Pulmonary artery endothelial cell (primary cell): ENCODE measurements around the gene FPR1. TPM values are rescaled to one million over a fixed set of nuclear protein-coding genes. Genes with fewer than 3 reads are reported as not detected.
A peak's percentile ranks its signal among the peaks of the same experiment; 100 is the strongest.

Source experiments
- DNase-seq: peaks from one replicate; pipeline ENCODE4 v3.0.0-alpha.2; 2011; ENCODE audit warnings: low read depth, low spot score
- total RNA-seq: library from RNA; depleted of rRNA; stranded (reverse); fragments of >200 nt; gene quantifications from 2 replicates; pipeline ENCODE4 v1.2.3, GENCODE V29; 2014

The FPR1 gene
- total RNA-seq, 1 donor from 2014 or later: not detected

DNA sequence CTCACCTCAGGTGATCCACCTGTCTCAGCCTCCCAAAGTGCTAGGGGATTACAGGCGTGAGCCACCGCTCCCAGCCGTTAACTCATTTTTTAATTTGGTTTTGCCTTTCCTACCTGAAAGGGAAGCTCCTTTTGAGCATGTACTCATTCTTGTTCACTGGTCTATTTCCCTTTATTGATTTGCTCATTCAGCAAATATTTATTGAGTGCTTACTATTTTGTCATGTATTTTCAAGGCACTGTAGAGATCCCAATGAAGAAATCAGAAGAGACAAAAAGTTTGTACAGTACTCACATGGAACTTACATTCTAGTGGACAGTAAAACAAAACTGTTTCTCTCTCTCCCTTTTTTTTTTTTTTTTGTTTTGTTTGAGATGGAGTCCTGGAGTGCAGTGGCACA is 44.8 kb downstream of the FPR1 start:
- DNase-seq: no peak

DNA sequence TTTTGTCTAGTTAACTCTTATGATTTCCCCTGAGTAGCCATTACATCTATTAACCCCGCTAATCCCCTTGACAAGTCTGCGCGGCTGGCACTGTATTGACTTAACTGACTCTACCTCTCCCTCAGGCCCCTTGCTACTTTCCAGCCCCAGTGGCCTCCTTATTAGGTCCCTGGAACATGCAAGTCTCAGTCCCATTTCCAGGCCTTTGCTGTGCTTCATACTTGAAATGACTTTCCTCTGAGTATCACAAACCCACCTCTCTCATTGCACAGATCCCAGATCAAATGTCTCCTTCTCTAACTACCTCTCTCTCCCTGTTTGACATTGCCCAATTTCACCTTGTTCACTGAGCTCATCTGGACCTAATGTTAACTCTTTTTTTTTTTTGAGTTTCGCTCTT is 45.4 kb downstream of the FPR1 start:
- DNase-seq: no peak

DNA sequence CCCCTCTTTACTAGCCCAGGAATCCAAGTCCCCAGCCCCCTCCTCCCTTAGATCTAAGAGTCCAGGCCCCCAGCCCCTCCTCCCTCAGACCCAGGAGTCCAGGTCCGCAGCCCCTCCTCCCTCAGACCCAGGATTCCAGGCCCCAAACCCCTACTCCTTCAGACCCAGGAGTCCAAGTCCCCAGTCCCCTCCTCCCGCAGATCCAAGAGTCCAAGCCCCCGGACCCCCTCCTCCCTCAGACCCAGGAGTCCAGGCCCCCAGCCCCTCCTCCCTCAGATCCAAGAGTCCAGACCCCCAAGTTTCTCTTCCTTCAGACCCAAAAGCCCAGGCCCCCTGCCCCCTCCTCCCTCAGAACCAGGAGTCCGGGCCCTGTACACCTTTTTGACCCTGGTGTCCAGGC is 47.1 kb downstream of the FPR1 start:
- no peak for DNase-seq

DNA sequence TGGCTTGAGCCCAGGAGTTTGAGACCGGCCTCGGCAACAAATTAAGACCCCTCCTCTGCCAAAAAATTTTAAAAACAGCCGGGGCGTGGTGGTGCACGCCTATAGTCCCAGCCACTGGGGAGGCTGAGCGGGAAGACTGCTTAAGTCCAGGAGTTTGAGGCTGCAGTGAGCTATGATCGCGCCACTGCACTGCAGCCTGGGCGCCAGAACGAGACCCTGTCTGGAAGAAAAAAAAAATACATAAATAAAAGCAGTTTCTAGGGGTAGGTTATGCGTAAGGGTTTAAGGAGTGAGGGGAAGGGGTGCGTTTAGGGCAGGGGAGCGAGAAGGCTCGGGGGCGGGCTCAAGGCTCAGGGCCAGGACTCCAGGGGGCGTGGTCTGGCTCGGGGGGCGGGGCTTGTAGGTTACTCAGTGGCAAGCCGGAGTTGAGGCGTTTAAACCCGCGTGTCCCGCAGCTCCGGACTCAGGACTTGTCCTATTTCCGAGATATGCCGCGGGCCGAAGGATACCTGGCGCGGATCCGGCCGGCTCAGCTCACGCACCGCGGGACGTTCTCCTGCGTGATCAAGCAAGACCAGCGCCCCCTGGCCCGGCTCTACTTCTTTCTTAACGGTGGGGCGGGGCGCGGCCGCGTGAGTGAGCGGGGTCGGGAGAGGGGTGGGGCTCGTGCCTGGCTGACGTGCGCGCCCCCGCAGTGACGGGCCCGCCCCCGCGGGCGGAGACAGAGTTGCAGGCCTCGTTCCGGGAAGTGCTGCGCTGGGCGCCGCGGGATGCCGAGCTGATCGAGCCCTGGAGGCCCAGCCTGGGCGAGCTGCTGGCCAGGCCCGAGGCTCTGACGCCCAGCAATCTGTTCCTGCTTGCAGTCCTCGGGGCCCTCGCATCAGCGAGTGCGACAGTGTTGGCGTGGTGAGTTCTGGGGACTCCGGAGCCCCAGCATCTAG is 47.8 kb downstream of the FPR1 start:
- peak; percentile 63 for DNase-seq

DNA sequence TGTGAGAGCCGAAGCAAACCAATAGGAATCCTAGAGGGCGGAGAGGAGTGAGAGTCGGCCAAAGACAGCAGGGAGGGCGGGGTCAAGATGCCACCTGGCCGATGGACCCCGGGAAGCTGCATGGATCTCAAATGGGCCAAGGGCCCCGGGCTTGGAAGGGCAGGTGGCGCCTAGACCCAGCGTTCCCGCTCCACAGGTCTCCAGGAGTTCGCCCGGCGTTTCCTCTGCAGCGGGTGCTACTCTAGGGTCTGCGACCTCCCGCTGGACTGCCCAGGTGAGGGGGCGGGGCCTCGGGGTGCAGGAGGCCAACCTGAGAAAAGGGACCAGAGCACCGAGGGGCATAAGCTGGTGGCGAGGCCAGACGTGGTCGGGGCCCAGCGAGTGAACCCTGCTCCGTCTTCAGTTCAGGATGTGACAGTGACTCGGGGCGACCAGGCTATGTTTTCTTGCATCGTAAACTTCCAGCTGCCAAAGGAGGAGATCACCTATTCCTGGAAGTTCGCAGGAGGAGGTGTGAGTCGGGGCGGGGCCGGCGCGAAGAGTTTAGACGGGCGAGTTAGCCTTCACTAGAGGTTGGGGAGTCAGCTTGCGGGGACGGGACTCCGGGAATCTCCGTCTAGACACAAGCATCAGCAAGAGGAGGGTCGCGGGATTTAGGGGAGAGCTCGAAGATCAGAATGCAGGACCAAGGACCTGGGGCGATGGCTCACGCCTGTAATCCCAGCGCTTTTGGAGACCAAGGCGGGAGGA is 48.7 kb downstream of the FPR1 start:
- no peak for DNase-seq

DNA sequence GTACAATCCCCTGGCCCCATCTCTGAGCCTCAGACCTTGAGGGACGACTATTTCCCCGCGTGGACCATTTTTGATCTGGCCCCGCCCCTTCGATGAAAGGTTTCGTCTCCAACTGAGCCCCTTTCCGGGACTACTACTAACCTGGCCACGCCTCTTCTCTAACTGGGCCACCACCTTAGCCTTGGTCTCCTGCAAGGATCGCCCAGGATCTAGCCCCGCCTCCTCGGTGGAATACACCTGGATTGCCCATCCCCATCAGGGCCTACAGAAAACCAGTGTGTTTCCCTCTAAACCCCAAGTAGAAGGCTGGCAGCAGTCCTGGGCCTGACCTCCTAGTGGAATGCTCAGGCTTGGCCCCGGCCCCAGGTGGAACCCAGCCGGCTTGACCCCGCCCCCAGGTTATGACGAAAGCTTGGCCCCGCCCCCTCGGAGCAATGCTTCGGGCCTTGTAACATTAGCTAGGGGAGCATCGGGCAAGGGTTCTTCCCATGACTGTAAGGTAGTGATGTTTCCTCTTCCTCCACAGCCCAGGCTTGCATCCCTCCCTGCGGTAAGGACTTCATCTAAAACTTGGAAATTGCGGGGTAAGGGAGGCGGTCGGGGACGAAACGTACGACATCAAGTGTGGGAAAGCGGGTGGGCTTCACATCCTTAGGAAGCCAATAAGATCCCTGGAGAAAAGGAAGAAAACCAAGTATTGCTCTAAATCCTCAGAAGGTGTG is 49.4 kb downstream of the FPR1 start:
- no peak for DNase-seq

DNA sequence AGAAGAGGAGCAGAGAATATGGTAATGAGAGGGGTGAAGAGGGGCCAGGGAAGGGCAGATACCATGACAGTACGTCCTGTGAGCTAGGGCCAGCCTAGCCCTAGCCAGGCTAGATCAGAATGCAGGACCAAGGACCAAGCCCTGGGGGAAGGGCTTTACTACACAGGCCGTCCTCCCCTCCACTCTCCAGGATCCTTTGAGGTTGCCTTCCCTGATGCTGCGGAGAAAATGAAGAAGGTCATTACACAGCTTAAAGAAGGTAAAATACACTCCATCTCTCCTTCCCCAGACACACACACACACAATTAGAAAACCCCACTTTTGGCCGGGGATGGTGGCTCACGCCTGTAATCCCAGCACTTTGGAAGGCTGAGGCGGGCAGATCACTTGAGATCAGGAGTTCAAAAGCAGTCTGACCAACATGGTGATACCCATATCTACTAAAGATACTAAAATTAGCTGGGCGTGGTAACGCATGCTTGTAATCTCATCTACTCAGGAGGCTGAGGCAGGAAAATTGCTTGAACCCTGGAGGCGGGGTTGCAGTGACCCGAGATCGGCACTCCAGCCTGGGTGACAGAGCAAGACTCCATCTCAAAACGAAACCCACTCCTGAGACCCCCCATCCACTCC is 50.1 kb downstream of the FPR1 start:
- DNase-seq: no peak

DNA sequence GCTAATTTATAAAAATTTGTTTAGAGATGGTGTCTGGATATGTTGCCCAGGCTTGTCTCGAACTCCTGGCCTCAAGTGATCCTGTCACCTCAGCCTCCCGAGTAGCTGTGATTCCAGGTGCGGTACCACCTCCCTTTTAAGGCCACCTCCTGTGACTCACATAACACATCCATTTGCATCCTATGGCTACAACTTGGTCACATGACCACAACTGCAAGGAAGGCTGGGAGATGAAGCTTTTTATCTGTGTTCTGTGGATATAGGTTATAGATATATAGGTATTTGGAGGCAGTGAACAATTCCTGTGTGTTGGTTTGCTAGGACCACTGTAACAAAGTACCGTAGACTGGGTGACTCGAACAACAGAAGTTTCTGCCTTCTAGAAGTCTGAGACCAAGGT is 52.5 kb downstream of the FPR1 start:
- DNase-seq: no peak

DNA sequence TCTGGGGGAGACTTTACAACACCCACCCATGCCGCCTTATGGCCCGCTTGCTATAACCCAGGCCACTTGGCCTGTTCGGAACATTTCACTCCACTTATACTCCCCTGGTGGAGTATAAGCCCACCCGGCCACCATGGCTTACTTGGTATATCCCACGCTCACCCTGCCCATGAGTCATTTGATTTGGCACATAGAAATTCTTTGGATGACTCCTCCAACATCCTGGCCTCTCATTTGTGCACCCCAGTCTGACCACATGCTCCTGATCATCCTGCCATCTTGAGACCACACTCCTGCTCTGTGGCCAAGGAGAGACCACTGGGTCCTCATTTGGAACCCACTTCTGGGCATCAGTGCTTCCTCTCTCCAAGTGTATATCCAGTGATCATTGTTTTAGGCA is 53.4 kb downstream of the FPR1 start:
- no peak for DNase-seq

DNA sequence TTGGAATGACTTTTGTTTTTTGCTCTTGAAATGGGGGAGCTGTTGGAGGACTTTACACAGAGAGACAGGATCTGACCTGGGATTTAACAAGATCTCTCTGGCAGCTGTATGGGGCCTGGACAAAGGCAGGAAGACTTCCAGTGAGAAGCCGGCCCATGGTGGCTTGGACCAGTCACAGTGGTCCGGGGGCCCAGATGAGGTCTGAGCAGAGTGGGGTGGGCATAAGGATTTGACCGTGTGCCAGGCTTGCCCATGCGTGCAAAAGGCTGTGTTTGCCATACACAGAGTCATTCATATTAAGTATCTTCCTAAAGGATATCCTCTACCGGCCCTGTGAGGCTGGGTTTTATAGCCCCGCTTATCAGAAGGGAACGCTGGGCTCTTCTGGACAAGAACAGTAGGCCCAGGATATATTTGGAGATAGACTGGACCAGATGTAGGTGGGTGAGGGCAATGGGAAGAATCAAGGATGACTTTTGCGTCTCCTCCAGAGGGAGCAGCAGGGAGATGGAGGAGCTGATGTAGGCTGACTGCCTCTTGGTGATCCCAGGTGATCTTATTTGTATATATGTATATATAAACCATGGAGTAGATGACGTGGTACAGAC is 54.4 kb downstream of the FPR1 start:
- DNase-seq: no peak

DNA sequence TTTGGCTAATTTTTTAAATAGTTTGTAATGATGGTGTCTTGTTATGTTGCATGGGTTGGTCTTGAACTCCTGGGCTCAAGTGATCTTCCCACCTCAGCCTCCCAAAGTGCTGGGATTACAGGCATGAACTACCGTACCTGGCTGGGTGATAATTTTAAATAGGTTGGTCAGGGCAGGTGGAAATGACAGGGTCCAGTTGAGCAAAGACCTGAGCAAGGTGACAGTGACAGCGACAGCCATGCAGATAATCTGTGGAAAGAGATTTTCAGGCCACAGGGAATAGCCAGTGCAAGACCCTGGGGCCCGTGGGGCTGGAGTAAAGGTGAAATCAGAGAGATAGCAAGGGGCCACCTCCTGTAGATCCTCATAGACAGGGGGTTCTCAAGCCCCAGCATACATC is 55.1 kb downstream of the FPR1 start:
- DNase-seq: no peak

Other genes with a start within 250 kb of the FPR1 start
- gene SIGLEC6, start 220.2 kb downstream of the FPR1 start, total RNA-seq: not detected in 2 replicates
- 3.5 and 7.4 TPM in 2 replicates for gene ZNF175, start 180.6 kb downstream of the FPR1 start, total RNA-seq
- gene SIGLEC5, start 121.5 kb downstream of the FPR1 start, total RNA-seq: not detected in 2 replicates
- not detected in 2 replicates for gene SIGLEC14, start 105.1 kb downstream of the FPR1 start, total RNA-seq
- 5.1 and 6.8 TPM in 2 replicates for gene SPACA6, start 58.5 kb downstream of the FPR1 start, total RNA-seq
- not detected in 2 replicates for gene HAS1, start 27.9 kb downstream of the FPR1 start, total RNA-seq
- not detected in 2 replicates for gene FPR2, start 9.3 kb upstream of the FPR1 start, total RNA-seq
- gene FPR3, start 43.3 kb upstream of the FPR1 start, total RNA-seq: not detected in 2 replicates
- gene ZNF577, start 136.1 kb upstream of the FPR1 start, total RNA-seq: 3.1 and 3.6 TPM in 2 replicates
- 9.5 and 10.9 TPM in 2 replicates for gene ZNF649, start 153.1 kb upstream of the FPR1 start, total RNA-seq
- 6.4 and 11.1 TPM in 2 replicates for gene ZNF613, start 175.6 kb upstream of the FPR1 start, total RNA-seq
- gene ZNF350, start 235.0 kb upstream of the FPR1 start, total RNA-seq: 8.5 and 10.6 TPM in 2 replicates